Vagina (tissue), 2 donors: ENCODE data around the gene PARP6. TPM values are rescaled to one million over a fixed set of nuclear protein-coding genes. Genes with fewer than 3 reads are reported as not detected.
A peak's percentile ranks its signal among the peaks of the same experiment; 100 is the strongest.

Experiments used
- DNase-seq, 2 donors: peaks; one replicate each; pipeline ENCODE4 v3.0.0-alpha.2; 2017; ENCODE audit errors: extremely low spot score in 2 of 2
- H3K27ac ChIP-seq: fragments of 200-600 bp; sonication (generic); one replicate; pipeline ENCODE4 v1.5.1; 2019
- H3K27me3 ChIP-seq: fragments of 200-600 bp; sonication (generic); one replicate; pipeline ENCODE4 v1.5.1; 2019
- H3K36me3 ChIP-seq, 2 donors: fragments of 200-600 bp; sonication (generic); one replicate each; pipeline ENCODE4 v1.5.1; 2017 to 2019
- H3K4me1 ChIP-seq: fragments of 200-600 bp; sonication (generic); one replicate; pipeline ENCODE4 v1.5.1; 2019
- H3K4me3 ChIP-seq, 2 donors: fragments of 200-600 bp; sonication (generic); 1 replicate in 1 of 2; 2 replicates in 1 of 2; pipeline ENCODE4 v1.5.1; 2016 to 2019
- H3K9me3 ChIP-seq: fragments of 200-600 bp; sonication (generic); one replicate; pipeline ENCODE4 v1.5.1; 2019
- POLR2A ChIP-seq, 2 donors: fragments of 450-650 bp; IDR thresholded peaks; one replicate each; pipeline ENCODE4 v1.6.1; 2017; ENCODE audit warnings: antibody characterized with exemption in 2 of 2, mild to moderate bottlenecking in 2 of 2, moderate library complexity in 2 of 2
- POLR2AphosphoS5 ChIP-seq, 2 donors: sonication (generic); formaldehyde crosslinking; IDR thresholded peaks; one replicate each; pipeline ENCODE4 v1.9.0; 2017; ENCODE audit warnings: antibody characterized with exemption in 2 of 2, mild to moderate bottlenecking in 2 of 2, low read depth in 1 of 2; ENCODE audit not compliant: insufficient read depth in 1 of 2
- intact Hi-C: fragments of 100-400 bp; cut with DNase I; formaldehyde crosslinking; loops from one replicate; pipeline ENCODE4 v1.15.1; 2023
- total RNA-seq: library from RNA; depleted of rRNA; stranded (reverse); fragments of >200 nt; gene quantifications from one replicate; pipeline ENCODE4 v1.2.3, GENCODE V29; 2016
- TF ChIP-seq, protein P1 (sequence below), 3 experiments: fragments of 450-650 bp in 2 of 3; fragments of 200-600 bp in 1 of 3; sonication (generic) in 1 of 3; IDR thresholded peaks; one replicate each; pipeline ENCODE4 v1.5.1; 2017 to 2019; ENCODE audit warnings: antibody characterized with exemption in 3 of 3, mild to moderate bottlenecking in 2 of 3, moderate library complexity in 2 of 3

The PARP6 gene
- total RNA-seq, 1 donor from 2014 or later: 62.6 TPM

GRCh38 chr15:72248514-72248913, 23.8 kb downstream of the PARP6 start:
- peaks cover 0 to 75% of the 10 kb centered on the region in 2 donors for H3K36me3 ChIP-seq
- no peaks in the 10 kb centered on the region for H3K9me3 ChIP-seq

DNA sequence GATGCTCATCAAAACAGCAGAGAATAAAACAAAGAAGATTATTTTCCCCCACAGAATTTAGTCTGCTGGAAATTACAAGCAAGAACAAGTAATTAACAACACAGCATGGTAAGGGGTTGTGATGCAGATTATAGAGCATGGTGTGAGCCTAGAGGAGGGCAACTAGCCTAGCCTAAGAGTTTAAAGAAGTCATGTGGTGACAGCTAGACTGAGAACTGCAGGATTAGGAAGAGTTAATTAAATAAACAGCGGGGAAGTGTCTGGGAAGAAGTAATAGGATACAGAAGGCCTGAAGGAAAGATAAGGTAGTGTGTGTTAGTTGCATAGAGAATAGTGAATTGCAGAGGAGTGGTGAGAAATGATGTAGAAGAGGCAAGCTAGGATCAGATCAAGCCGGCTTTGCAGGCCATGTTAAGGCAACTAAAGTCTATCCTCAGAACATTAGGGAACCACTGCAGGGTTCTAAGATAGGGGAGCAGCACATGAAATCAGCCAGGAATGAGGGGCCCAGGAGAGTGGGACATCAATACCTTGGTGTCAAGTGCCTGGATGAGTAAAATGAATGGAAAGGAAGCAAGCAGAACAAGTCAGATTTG, 29.5 kb downstream of the PARP6 start:
- intact Hi-C loops: loop anchor here (1.0 kb wide), 1 partner anchor 20 kb away; no protein-coding TSS in a partner anchor
- no peaks in the 10 kb centered on the region for H3K27me3 ChIP-seq
- no peak for DNase-seq
- no peak overlapping the region for H3K4me3 ChIP-seq
- H3K9me3 ChIP-seq: no peaks in the 10 kb centered on the region
- H3K4me1 ChIP-seq: peaks cover 3% of the 10 kb centered on the region
- no peak overlapping the region for H3K27ac ChIP-seq
- TF ChIP-seq, protein P1, sequence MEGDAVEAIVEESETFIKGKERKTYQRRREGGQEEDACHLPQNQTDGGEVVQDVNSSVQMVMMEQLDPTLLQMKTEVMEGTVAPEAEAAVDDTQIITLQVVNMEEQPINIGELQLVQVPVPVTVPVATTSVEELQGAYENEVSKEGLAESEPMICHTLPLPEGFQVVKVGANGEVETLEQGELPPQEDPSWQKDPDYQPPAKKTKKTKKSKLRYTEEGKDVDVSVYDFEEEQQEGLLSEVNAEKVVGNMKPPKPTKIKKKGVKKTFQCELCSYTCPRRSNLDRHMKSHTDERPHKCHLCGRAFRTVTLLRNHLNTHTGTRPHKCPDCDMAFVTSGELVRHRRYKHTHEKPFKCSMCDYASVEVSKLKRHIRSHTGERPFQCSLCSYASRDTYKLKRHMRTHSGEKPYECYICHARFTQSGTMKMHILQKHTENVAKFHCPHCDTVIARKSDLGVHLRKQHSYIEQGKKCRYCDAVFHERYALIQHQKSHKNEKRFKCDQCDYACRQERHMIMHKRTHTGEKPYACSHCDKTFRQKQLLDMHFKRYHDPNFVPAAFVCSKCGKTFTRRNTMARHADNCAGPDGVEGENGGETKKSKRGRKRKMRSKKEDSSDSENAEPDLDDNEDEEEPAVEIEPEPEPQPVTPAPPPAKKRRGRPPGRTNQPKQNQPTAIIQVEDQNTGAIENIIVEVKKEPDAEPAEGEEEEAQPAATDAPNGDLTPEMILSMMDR (IDR thresholded peaks at IDR 0.05): no peak
- TF ChIP-seq POLR2A (IDR thresholded peaks at IDR 0.05): no peak
- no peak for TF ChIP-seq POLR2AphosphoS5 (IDR thresholded peaks at IDR 0.05; ENCODE audit: insufficient read depth in 1 of 2, low read depth in 1 of 2)
- H3K36me3 ChIP-seq: peaks cover 0 to 47% of the 10 kb centered on the region in 2 donors

More at GRCh38 chr15:72248514-72248913, 23.8 kb downstream of the PARP6 start:
- H3K27ac ChIP-seq: no peak overlapping the region
- TF ChIP-seq POLR2A (IDR thresholded peaks at IDR 0.05) (no peak), POLR2AphosphoS5 (IDR thresholded peaks at IDR 0.05; ENCODE audit: insufficient read depth in 1 of 2, low read depth in 1 of 2) (no peak)
- TF ChIP-seq, protein P1 (IDR thresholded peaks at IDR 0.05): no peak
- H3K27me3 ChIP-seq: no peaks in the 10 kb centered on the region
- intact Hi-C loops: no loop called here
- no peaks in the 10 kb centered on the region for H3K4me1 ChIP-seq
- no peak overlapping the region for H3K4me3 ChIP-seq
- no peak for DNase-seq

- no peaks in the 10 kb centered on the region for H3K27me3 ChIP-seq
- peaks cover 0 to 36% of the 10 kb centered on the region in 2 donors for H3K36me3 ChIP-seq
- no peak overlapping the region for H3K27ac ChIP-seq
- no peak for DNase-seq
- H3K4me3 ChIP-seq: no peak overlapping the region
- intact Hi-C loops: no loop called here
- TF ChIP-seq POLR2A (IDR thresholded peaks at IDR 0.05) (no peak), POLR2AphosphoS5 (IDR thresholded peaks at IDR 0.05; ENCODE audit: insufficient read depth in 1 of 2, low read depth in 1 of 2) (no peak)
- TF ChIP-seq, protein P1 (IDR thresholded peaks at IDR 0.05): no peak
- H3K4me1 ChIP-seq: peaks cover 18% of the 10 kb centered on the region
- H3K9me3 ChIP-seq: no peaks in the 10 kb centered on the region
These were observed 32.7 kb downstream of the PARP6 start for GRCh38 chr15:72239652-72240051.

GRCh38 chr15:72238586-72238985, 33.8 kb downstream of the PARP6 start:
- Histone ChIP-seq H3K4me3 (no peak overlapping the region), H3K9me3 (no peaks in the 10 kb centered on the region), H3K36me3 (peaks cover 0 to 26% of the 10 kb centered on the region in 2 donors), H3K27me3 (no peaks in the 10 kb centered on the region), H3K4me1 (peaks cover 18% of the 10 kb centered on the region), H3K27ac (peak overlapping the region; percentile 91)
- intact Hi-C loops: no loop called here
- DNase-seq: no peak
- TF ChIP-seq, protein P1 (IDR thresholded peaks at IDR 0.05): no peak

- H3K36me3 ChIP-seq: peaks cover 0 to 21% of the 10 kb centered on the region in 2 donors
- H3K27me3 ChIP-seq: no peaks in the 10 kb centered on the region
- peak overlapping the region; percentile 91 for H3K27ac ChIP-seq
- TF ChIP-seq, protein P1 (IDR thresholded peaks at IDR 0.05): no peak
- no peak for TF ChIP-seq POLR2AphosphoS5 (IDR thresholded peaks at IDR 0.05; ENCODE audit: insufficient read depth in 1 of 2, low read depth in 1 of 2)
- no peak for TF ChIP-seq POLR2A (IDR thresholded peaks at IDR 0.05)
- no peaks in the 10 kb centered on the region for H3K9me3 ChIP-seq
- no peak for DNase-seq
- H3K4me1 ChIP-seq: peaks cover 21% of the 10 kb centered on the region
- intact Hi-C loops: no loop called here
- no peak overlapping the region for H3K4me3 ChIP-seq
These were observed 34.5 kb downstream of the PARP6 start for GRCh38 chr15:72237853-72238224.
